GM19397 (cell line): ENCODE measurements around the gene PPM1D.
"Not testable (repeated sequence)": the region's sequence is repeated elsewhere in the genome, so short reads cannot be mapped to it uniquely, and the experiment has no call there.

Experiments used
- ATAC-seq: cut with Tn5 transposase; IDR thresholded peaks from one replicate; pipeline ENCODE4 v1.9.1; 2021; ENCODE audit warnings: mild to moderate bottlenecking, moderate library complexity; ENCODE audit not compliant: unreplicated experiment

The PPM1D gene

DNA sequence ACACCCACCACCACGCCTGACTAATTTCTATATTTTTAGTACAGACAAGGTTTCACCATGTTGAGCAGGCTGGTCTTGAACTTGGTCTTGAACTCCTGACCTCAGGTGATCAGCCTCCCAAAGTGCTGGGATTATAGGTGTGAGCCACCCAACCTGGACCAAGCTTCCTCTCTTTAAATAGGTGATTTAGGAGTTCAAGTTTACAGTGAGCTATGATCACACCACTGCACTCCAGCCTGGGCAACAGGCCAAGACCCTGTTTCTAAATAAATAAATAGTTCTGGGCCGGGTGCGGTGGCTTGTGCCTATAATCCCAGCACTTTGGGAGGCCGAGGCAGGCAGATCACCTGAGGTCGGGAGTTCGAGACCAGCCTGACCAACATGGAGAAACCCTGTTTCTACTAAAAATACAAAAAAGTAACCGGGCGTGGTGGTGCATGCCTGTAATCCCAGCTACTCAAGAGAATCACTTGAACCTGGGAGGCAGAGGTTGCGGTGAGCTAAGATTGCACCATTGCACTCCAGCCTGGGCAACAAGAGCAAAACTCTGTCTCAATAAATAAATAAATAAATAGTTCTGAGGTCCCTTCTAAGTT, 6.5 kb upstream of the PPM1D start:
- not testable (repeated sequence) for ATAC-seq

DNA sequence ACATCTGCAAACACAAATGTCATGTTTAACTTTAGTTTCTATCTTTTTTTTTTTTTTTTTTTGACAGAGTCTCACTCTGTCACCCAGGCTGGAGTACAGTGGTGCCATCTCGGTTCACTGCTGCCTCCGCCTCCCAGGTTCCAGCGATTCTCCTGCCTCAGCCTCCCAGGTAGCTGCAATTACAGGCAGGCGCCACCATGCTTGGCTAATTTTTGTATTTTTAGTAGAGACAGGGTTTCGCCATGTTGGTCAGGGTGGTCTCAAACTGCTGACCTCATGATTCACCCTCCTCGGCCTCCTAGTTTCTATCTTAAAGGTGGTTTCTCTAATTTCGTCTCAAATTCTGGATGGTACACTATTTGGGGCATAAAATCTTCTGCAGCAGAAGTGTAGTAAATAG, 5.8 kb upstream of the PPM1D start:
- not testable (repeated sequence) for ATAC-seq

DNA sequence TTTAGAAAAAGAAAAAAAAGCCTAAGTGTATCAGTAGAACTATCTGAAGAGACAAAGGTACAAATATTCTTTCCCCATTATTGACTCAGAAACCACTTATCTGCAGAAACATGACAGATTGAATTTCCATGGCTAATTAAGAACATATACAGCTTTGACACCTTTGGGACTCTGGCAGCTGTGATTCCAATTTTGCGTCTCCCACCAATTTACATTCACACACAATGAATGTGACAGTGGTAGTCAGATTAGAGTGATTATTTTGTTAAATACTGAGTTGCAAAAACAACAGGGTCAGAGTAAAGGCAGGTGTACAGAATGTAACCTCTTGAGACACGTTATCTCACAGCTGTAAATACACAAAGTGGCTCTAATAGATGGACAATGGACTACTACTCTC, 5.3 kb upstream of the PPM1D start:
- ATAC-seq = no peak

DNA sequence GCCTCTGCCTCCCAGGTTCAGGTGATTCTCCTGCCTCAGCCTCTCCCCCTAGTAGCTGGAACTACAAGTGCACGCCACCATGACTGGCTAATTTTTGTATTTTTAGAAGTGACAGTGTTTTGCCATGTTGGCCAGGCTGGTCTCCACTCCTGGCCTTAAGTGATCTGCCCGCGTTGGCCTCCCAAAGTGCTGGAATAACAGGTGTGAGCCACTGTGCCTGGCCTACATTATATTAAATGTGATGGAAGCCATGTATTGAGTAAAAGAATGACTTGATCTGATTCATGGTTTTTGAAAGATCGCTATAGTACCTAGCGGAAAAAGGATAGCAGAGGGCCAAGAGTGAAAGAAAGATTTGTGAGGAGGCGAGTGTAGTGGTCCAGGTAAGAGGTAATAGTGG, 2.7 kb upstream of the PPM1D start:
- ATAC-seq = no peak

DNA sequence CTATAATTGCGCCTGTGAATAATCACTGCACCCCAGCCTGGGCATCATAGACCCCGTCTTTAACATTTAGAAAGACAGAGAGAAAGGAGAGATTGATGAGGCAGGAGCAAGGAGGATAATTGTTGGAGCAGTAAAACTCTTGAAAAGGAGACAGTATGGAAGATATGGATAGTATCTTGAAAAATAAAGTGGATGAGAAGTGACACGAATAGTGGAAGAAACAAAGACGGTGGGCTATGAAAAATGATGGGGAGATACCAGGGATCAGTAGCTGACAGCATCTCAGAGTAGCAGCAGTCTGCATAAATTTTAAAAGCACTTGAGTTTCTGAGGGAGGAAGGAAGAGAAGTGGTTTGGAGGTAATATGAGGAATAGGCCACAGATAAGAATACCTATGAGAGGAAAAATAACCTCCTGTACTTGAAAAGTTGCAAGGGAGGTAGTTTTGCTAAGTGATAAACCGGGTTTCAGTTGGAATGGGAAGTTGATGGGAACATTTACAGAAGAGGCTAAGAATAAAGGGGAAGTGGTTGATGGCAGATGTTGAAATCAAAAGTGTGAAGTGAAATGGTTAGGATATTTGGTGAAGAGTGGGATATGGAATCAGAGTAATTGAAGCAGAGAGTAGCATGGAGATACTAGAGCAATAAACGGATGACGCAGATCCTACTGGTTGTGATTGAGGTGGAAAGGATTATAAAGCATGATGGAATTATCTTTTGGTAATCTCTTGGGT, 1.8 kb upstream of the PPM1D start:
- ATAC-seq = no peak

DNA sequence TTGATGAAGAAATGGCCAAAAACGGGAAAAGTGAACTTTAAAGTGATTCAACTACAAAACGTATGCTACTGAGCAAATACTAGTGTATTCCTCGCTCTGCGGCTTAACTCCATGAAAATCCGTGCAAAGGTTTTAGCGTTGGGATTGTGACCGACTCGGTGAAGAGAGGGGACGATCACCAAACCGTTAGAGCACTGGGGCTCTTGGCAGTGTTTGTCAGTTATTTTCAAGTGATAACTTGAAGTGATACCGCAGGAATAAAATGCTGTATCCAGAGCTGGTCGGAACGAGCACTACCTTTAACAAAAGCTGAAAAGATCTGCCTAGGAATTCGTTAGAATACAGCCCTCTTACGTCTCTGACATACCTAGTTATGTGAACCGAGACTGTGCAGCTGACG, 773 bp upstream of the PPM1D start:
- ATAC-seq = no peak

DNA sequence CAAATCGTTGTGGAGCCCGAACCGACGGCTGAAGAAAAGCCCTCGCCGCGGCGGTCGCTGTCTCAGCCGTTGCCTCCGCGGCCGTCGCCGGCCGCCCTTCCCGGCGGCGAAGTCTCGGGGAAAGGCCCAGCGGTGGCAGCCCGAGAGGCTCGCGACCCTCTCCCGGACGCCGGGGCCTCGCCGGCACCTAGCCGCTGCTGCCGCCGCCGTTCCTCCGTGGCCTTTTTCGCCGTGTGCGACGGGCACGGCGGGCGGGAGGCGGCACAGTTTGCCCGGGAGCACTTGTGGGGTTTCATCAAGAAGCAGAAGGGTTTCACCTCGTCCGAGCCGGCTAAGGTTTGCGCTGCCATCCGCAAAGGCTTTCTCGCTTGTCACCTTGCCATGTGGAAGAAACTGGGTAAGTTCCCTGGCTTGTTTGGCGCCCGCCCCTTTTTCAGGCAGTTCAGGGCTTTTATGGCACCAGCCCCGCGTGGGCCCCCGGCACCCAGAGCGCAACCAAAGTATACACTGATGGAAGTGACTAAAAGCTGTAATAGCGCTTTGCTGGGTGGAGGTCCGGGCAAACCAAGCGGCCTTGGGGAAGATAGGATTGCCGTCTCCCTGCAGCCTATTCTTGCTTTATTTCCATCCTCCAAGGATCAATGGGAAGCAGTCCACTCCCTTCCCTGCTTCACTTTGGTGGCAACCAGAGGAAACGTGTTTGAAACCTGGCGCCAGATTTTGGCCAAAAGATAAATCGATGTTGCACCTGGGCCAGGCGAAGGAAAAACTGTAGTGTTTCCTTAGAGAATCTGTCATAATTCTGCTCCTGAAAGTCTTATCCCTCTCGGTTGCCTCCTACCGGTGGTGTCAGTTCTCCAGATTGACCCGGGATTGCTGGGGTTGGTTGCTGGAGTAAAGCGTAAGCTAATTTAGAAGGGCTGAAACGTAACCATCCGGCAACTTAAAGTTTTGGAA, 775 bp downstream of the PPM1D start:
- ATAC-seq = peak; percentile 15

DNA sequence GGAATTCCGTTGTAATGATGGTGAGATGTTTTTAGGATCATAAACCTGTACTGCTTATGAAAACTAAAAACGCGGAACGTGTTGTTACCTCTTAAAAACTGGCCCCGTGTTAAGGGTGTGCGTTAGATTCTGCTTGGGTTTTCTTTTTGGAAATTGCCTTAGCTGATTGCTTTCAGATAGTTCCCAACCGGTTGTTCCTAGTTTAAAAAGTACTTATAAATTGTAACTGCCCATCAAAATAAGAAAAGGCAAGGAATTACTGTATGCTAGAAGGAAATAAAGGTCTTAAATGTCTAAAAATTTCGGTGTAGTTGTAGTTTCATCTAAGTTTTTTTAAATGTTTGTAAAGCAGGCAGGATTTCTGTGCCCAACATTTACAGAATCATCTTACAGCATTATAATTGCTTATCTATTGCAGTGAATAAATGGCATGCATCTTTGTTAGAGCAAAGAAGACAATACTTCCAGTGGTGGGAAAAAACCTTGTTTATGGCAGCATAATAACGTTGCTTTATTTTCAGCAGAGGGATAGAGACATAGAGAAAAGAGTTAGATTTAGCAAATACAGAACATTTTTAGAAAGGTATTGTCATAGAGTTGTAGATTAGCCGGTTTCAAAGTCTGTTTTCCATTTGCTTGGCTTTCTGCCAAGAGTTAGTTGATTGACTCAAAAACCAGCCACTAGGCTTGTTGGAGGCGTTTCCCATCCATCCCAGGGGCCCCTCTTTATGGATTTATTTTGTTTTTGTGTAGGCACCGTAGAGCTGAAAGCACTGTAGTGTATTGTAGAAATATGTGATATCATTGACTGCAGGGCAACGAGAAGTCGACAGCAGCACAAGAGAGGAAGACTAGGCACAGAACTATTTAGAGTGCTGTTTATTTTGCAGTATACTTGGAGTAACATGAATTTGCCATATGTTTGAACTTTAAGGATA, 1.7 kb downstream of the PPM1D start:
- no peak for ATAC-seq

DNA sequence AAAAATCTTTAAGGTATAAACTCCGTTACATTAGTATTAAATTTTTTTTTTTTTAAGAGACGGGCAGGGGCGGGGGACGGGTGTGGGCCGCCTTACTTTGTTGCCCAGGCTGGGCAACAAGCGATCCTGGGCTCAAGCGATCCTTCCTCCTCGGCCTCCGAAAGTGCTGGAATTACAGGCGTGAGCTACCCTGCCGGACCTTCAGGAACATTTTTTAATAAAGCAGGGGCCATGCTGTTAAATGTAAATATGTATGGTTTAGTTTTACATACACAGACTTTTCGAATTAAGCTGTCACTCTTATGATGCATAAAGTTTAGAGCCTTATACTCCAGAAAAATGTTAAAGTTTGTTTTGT, 2.4 kb downstream of the PPM1D start:
- no peak for ATAC-seq

DNA sequence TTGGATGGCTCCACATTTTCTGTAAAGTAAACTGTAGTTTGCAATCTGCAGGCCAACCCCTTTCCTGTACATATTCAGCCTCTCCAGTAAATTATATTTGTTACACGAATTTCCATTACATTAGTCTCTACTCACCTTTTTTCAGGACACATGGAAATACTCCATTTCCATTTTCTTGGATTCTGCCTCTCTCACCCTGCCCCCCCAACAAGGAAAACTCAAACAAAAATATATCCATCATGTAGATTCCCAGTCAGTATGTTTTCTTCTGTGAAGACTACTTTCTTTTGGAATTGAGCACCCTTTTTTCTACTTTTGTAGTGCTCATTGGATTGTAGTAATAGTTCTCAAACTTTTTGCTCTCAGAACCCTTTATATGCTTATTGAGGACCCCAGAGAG, 2.9 kb downstream of the PPM1D start:
- ATAC-seq = no peak

DNA sequence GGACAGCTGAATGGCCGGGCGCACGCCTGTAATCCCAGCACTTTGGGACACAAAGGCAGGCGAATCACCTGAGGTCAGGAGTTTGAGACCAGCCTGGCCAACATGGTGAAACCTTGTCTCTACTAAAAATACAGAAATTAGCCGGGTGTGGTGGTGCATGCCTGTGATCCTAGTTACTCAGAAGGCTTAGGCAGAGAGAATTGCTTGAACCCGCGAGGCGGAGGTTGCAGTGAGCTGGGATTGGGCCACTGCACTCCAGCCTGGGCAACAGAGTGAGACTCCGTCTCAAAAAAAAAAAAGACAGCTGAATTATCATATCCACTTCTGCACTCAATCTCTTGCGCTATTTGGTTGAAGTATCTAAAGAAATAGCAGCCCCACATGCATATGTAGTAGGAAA, 3.5 kb downstream of the PPM1D start:
- not testable (repeated sequence) for ATAC-seq

DNA sequence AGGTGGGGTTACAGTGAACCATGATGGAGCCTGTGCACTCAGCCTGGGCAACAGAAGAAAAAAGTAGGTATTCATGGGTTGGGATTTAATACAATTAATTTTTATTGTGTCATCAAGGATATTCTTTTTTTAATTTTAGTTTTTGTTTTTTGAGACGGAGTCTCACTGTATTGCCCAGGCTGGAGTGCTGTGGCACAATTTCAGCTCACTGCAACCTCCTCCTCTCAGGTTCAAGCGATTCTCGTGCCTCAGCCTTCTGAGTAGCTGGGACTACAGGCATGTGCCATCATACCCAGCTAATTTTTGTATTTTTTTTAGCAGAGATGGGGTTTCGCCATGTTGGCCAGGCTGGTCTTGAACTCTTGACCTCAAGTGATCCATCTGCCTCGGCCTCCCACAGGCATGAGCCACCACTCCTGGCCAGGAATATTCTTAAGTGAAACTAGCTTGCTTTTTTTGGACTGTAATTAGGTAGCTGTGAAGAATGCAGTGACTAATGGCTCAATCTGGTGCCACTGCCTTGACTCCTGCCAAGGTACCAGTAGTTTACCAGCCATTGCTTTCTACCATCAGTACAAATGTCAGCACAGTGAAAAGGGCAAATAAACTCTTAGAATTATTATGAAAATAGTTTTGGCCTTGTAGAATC, 4.8 kb downstream of the PPM1D start:
- no peak for ATAC-seq

DNA sequence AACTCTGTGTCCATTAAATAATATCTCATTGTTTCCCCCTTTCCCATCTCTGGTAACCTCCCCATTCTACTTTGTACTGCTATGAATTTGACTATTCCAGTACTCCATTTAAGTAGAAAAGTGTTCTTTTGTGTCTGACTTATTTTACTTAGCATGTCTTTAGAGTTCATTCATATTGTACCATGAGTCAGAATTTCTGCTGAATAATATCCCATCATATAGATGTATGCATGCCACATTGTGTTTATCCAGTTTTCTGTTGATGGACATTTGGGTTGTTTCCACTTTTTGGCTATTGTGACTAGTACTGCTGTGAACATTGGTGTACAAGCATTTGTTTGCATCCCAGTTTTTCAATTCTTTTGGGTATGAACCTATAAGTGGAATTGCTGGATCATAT, 6.0 kb downstream of the PPM1D start:
- ATAC-seq = no peak

DNA sequence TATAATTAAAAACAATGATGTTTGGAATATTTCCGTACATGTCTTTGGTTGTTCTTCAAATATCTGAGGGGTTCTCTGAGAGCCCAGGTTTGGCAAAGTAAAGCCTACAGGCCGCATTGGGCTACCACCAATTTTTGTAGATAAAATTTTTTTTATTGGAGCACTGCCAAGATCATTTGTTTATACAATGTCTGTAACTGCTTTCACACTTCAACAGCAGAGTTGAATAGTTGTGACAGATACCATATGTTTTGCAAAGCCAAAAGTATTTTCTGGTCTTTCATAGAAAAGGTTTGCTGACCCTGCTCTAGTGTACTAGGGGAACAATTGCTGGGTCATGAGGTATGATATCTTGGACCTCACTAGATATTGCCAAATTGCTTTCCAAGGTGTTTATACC, 10.5 kb downstream of the PPM1D start:
- ATAC-seq = no peak

DNA sequence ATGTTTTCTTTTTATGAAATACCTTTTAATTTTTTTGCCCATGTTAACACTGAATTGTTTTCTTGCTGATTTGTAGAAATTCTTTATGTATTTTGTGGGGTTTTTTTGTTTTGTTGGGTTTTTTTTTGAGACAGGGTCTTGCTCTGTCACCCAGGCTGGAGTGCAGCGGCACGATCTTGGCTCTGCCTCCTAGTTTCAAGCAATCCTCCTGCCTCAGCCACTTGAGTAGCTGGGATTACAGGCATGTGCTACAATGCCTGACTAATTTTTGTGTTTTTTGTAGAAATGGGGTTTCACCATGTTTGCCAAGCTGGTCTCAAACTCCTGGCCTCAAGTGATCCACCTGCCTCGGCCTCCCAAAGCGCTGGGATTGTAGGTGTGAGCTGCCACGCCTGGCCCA, 11.3 kb downstream of the PPM1D start:
- ATAC-seq = not testable (repeated sequence)

DNA sequence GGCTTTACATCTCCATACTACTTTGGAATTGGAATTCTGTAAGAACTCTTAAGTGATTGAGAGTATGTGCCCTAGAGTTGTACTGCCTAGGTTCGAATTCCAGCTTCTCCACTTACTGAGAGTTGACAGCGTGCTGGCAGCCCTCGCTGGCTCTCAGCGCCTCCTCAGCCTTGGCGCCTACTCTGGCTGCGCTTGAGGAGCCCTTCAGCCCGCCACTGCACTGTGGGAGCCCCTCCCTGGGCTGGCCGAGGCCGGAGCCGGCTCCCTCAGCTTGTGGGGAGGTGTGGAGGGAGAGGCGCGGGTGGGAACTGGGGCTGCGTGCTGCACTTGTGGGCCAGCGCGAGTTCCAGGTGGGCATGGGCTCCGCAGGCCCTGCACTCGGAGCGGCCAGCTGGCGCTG, 13.3 kb downstream of the PPM1D start:
- no peak for ATAC-seq

DNA sequence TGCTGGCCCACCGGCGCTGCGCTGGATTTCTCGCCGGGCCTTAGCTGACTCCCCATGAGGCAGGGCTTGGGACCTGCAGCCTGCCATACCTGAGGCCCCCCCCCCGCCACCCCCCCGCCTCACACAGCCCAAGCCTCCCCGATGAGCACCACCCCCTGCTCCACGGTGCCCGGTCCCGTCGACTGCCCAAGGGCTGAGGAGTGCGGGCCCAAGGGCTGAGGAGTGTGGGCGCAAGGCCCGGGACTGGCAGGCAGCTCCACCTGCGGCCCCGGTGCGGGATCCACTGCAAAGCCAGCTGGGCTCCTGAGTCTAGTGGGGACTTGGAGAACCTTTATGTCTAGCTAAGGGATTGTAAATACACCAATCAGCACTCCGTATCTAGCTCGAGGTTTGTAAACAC, 13.8 kb downstream of the PPM1D start:
- ATAC-seq = not testable (repeated sequence)

DNA sequence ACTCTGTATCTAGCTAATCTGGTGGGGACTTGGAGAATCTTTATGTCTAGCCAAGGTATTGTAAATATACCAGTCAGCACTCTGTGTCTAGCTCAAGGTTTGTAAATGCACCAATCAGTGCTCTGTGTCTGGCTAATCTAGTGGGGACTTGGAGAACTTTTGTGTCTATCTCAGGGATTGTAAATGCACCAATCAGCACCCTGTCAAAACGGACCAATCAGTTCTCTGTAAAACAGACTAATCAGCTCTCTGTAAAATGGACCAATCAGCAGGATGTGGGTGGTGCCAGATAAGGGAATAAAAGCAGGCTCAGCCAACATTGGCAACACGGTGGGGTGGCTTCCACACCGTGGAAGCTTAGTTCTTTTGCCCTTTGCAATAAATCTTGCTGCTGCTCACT, 14.3 kb downstream of the PPM1D start:
- not testable (repeated sequence) for ATAC-seq

DNA sequence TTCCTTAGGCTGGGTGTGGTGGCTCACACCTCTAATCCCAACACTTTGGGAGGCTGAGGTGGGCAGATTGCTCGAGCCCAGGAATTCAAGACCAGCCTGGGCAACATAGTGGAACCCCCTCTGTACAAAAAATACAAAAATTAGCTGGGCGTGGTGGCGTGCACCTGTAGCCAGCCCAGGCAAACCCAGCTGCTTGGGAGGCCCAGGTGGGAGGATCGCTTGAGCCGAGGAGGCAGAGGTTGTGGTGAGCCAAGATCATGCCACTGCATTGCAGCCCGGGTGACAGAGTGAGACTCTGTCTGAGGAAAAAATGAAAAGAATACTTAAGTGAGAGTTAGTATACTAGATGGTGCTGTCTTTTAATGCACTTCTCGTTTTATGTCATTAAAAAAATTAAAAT, 15.1 kb downstream of the PPM1D start:
- no peak for ATAC-seq

DNA sequence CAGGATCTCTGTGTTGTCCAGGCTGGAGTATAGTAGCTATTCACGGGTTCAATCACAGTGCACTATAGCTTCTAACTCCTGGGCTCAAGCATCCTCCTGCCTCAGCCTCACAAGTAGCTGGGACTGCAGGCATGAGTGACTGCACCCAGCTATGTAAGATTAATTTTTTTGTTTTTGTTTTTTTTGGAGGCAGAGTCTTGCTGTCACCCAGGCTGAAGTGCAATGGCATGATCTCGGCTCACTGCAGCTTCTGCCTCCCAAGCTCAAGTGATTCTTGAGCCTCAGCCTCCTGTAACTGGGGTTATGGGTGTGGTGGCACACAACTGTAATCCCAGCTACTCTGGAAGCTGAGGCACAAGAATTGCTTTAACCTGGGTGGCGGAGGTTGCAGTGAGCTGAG, 15.8 kb downstream of the PPM1D start:
- ATAC-seq = no peak
